MM.1S (cell line): ENCODE data around the gene FIGNL1.

Experiments used
- EZH2 ChIP-seq: fragments of 300-600 bp; sonication (generic); optimal IDR thresholded peaks from 2 replicates; pipeline ENCODE3; 2017; ENCODE audit warnings: low read depth, mild to moderate bottlenecking, antibody characterized with exemption, low read length, mixed read lengths
- EZH2phosphoT487 ChIP-seq: fragments of 300-600 bp; sonication (generic); IDR thresholded peaks from 2 replicates; pipeline ENCODE4 v1.6.1; 2018; ENCODE audit warnings: antibody characterized with exemption, low read length
- TF ChIP-seq, protein P1 (sequence below): fragments of 300-600 bp; sonication (generic); IDR thresholded peaks from 2 replicates; pipeline ENCODE4 v1.5.1; 2016; ENCODE audit warnings: antibody characterized with exemption, low read length, mixed read lengths

- TF ChIP-seq, protein P1, sequence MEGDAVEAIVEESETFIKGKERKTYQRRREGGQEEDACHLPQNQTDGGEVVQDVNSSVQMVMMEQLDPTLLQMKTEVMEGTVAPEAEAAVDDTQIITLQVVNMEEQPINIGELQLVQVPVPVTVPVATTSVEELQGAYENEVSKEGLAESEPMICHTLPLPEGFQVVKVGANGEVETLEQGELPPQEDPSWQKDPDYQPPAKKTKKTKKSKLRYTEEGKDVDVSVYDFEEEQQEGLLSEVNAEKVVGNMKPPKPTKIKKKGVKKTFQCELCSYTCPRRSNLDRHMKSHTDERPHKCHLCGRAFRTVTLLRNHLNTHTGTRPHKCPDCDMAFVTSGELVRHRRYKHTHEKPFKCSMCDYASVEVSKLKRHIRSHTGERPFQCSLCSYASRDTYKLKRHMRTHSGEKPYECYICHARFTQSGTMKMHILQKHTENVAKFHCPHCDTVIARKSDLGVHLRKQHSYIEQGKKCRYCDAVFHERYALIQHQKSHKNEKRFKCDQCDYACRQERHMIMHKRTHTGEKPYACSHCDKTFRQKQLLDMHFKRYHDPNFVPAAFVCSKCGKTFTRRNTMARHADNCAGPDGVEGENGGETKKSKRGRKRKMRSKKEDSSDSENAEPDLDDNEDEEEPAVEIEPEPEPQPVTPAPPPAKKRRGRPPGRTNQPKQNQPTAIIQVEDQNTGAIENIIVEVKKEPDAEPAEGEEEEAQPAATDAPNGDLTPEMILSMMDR, result no peak
- no peak for TF ChIP-seq EZH2phosphoT487
- TF ChIP-seq EZH2, result no peak
These were observed 22.3 kb upstream of the FIGNL1 start for GRCh38 chr7:50472427-50472826.
